WTC11 (cell line): ENCODE measurements around the gene ZNF213.

Source experiments
- CTCF ChIP-seq: fragments of 200-600 bp; IDR thresholded peaks from 2 replicates; pipeline ENCODE4 v1.8.0; 2022; ENCODE audit warnings: antibody characterized with exemption
- ESRRA ChIP-seq: sonication (generic); formaldehyde crosslinking; IDR thresholded peaks from 2 replicates; pipeline ENCODE4 v1.8.1; 2022; ENCODE audit warnings: mild to moderate bottlenecking, missing genetic modification reagents, borderline replicate concordance
- FOXP1 ChIP-seq: sonication (generic); formaldehyde crosslinking; IDR thresholded peaks from 2 replicates; pipeline ENCODE4 v1.8.0; 2022; ENCODE audit warnings: missing genetic modification reagents, mild to moderate bottlenecking, moderate library complexity, borderline replicate concordance
- GABPB1 ChIP-seq: sonication (generic); formaldehyde crosslinking; IDR thresholded peaks from 2 replicates; pipeline ENCODE4 v1.8.1; 2023; ENCODE audit warnings: mild to moderate bottlenecking, missing genetic modification reagents
- MAX ChIP-seq: sonication (generic); formaldehyde crosslinking; IDR thresholded peaks from 2 replicates; pipeline ENCODE4 v1.8.0; 2022; ENCODE audit warnings: mild to moderate bottlenecking, missing genetic modification reagents
- MLX ChIP-seq: sonication (generic); formaldehyde crosslinking; IDR thresholded peaks from 2 replicates; pipeline ENCODE4 v1.8.1; 2023; ENCODE audit warnings: mild to moderate bottlenecking, missing genetic modification reagents, moderate library complexity
- NFE2L1 ChIP-seq: sonication (generic); formaldehyde crosslinking; IDR thresholded peaks from 2 replicates; pipeline ENCODE4 v1.8.1; 2023; ENCODE audit warnings: missing genetic modification reagents
- PREB ChIP-seq: sonication (generic); formaldehyde crosslinking; IDR thresholded peaks from 2 replicates; pipeline ENCODE4 v1.8.1; 2022; ENCODE audit warnings: mild to moderate bottlenecking, missing genetic modification reagents, moderate library complexity, borderline replicate concordance
- SP1 ChIP-seq: sonication (generic); formaldehyde crosslinking; conservative IDR thresholded peaks from 2 replicates; pipeline ENCODE4 v1.8.1; 2022; ENCODE audit warnings: missing genetic modification reagents
- STAT6 ChIP-seq: sonication (generic); formaldehyde crosslinking; conservative IDR thresholded peaks from 2 replicates; pipeline ENCODE4 v1.8.1; 2023; ENCODE audit warnings: mild to moderate bottlenecking, low read depth, missing genetic modification reagents, moderate library complexity
- TP53 ChIP-seq: sonication (generic); formaldehyde crosslinking; IDR thresholded peaks from 2 replicates; pipeline ENCODE4 v1.8.1; 2023; ENCODE audit warnings: mild to moderate bottlenecking, missing genetic modification reagents
- ZNF232 ChIP-seq: sonication (generic); formaldehyde crosslinking; IDR thresholded peaks from 2 replicates; pipeline ENCODE4 v1.8.0; 2022; ENCODE audit warnings: mild to moderate bottlenecking, missing genetic modification reagents
- TF ChIP-seq, protein P1 (sequence below): sonication (generic); formaldehyde crosslinking; IDR thresholded peaks from 2 replicates; pipeline ENCODE4 v1.8.1; 2023; ENCODE audit warnings: mild to moderate bottlenecking, moderate library complexity, missing genetic modification reagents
- TF ChIP-seq, protein P2 (sequence below): sonication (generic); formaldehyde crosslinking; IDR thresholded peaks from 2 replicates; pipeline ENCODE4 v1.8.1; 2023; ENCODE audit warnings: mild to moderate bottlenecking, missing genetic modification reagents, moderate library complexity

- TF ChIP-seq MLX (CRISPR knock-in tag) (no peak), MAX (CRISPR knock-in tag) (no peak), CTCF (no peak), STAT6 (CRISPR knock-in tag) (no peak), ESRRA (CRISPR knock-in tag) (no peak), PREB (CRISPR knock-in tag) (no peak), TP53 (no peak), FOXP1 (CRISPR knock-in tag) (no peak), SP1 (CRISPR knock-in tag) (no peak), GABPB1 (CRISPR knock-in tag) (no peak), NFE2L1 (no peak), ZNF232 (CRISPR knock-in tag) (no peak)
- TF ChIP-seq, protein P1, sequence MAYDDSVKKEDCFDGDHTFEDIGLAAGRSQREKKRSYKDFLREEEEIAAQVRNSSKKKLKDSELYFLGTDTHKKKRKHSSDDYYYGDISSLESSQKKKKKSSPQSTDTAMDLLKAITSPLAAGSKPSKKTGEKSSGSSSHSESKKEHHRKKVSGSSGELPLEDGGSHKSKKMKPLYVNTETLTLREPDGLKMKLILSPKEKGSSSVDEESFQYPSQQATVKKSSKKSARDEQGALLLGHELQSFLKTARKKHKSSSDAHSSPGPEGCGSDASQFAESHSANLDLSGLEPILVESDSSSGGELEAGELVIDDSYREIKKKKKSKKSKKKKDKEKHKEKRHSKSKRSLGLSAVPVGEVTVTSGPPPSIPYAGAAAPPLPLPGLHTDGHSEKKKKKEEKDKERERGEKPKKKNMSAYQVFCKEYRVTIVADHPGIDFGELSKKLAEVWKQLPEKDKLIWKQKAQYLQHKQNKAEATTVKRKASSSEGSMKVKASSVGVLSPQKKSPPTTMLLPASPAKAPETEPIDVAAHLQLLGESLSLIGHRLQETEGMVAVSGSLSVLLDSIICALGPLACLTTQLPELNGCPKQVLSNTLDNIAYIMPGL (CRISPR knock-in tag): no peak
- TF ChIP-seq, protein P2, sequence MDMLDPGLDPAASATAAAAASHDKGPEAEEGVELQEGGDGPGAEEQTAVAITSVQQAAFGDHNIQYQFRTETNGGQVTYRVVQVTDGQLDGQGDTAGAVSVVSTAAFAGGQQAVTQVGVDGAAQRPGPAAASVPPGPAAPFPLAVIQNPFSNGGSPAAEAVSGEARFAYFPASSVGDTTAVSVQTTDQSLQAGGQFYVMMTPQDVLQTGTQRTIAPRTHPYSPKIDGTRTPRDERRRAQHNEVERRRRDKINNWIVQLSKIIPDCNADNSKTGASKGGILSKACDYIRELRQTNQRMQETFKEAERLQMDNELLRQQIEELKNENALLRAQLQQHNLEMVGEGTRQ (CRISPR knock-in tag): no peak
Observed at GRCh38 chr16:3142770-3143169, 7.9 kb downstream of the ZNF213 start.
